ENCODE data around the gene ANKRD24. TPM values are rescaled to one million over a fixed set of nuclear protein-coding genes. Genes with fewer than 3 reads are reported as not detected.
"Not testable (repeated sequence)": the region's sequence is repeated elsewhere in the genome, so short reads cannot be mapped to it uniquely, and the experiment has no call there.

ANKRD24 gene
- polyA plus RNA-seq, 4 donors = 0.95 to 1.8 (median 1.4) TPM

GRCh38 chr19:4196587-4197148, 14.2 kb downstream of the ANKRD24 start:
- no peak for DNase-seq (ENCODE audit: low read depth in 4 of 4, low spot score in 2 of 4)

- DNase-seq (ENCODE audit: low read depth in 4 of 4, low spot score in 2 of 4) = no peak
These were observed 14.7 kb downstream of the ANKRD24 start for GRCh38 chr19:4197228-4197624.

GRCh38 chr19:4197625-4198466, 15.4 kb downstream of the ANKRD24 start:
- no peak for DNase-seq (ENCODE audit: low read depth in 4 of 4, low spot score in 2 of 4)

- no peak for DNase-seq (ENCODE audit: low read depth in 4 of 4, low spot score in 2 of 4)
These were observed 16.1 kb downstream of the ANKRD24 start for GRCh38 chr19:4198467-4199126.

GRCh38 chr19:4199699-4200293, 17.3 kb downstream of the ANKRD24 start:
- no peak for DNase-seq (ENCODE audit: low read depth in 4 of 4, low spot score in 2 of 4)

- no peak for DNase-seq (ENCODE audit: low read depth in 4 of 4, low spot score in 2 of 4)
These were observed 18.6 kb downstream of the ANKRD24 start for GRCh38 chr19:4200940-4201542.

GRCh38 chr19:4201798-4202197, 19.3 kb downstream of the ANKRD24 start:
- no peak for DNase-seq (ENCODE audit: low read depth in 4 of 4, low spot score in 2 of 4)

- DNase-seq (ENCODE audit: low read depth in 4 of 4, low spot score in 2 of 4) = no peak
These were observed 24.5 kb downstream of the ANKRD24 start for GRCh38 chr19:4206818-4207484.

GRCh38 chr19:4208385-4209094, 26.1 kb downstream of the ANKRD24 start:
- DNase-seq (ENCODE audit: low read depth in 4 of 4, low spot score in 2 of 4) = no peak

- DNase-seq (ENCODE audit: low read depth in 4 of 4, low spot score in 2 of 4) = no peak
These were observed 27.8 kb downstream of the ANKRD24 start for GRCh38 chr19:4210166-4210731.

GRCh38 chr19:4213116-4213515, 30.6 kb downstream of the ANKRD24 start:
- DNase-seq (ENCODE audit: low read depth in 4 of 4, low spot score in 2 of 4) = no peak

GRCh38 chr19:4215807-4216206, 33.3 kb downstream of the ANKRD24 start:
- no peak for DNase-seq (ENCODE audit: low read depth in 4 of 4, low spot score in 2 of 4)

- DNase-seq (ENCODE audit: low read depth in 4 of 4, low spot score in 2 of 4) = no peak
These were observed 34.4 kb downstream of the ANKRD24 start for GRCh38 chr19:4216846-4217245.

- DNase-seq (ENCODE audit: low read depth in 4 of 4, low spot score in 2 of 4) = no peak
These were observed 35.2 kb downstream of the ANKRD24 start for GRCh38 chr19:4217429-4218264.

GRCh38 chr19:4218523-4218922, 36.0 kb downstream of the ANKRD24 start:
- not testable (repeated sequence) for DNase-seq (ENCODE audit: low read depth in 4 of 4, low spot score in 2 of 4)

- DNase-seq (ENCODE audit: low read depth in 4 of 4, low spot score in 2 of 4) = no peak
These were observed 37.7 kb downstream of the ANKRD24 start for GRCh38 chr19:4220188-4220587.

- DNase-seq (ENCODE audit: low read depth in 4 of 4, low spot score in 2 of 4) = no peak
These were observed 42.0 kb downstream of the ANKRD24 start for GRCh38 chr19:4224470-4224869.

- DNase-seq (ENCODE audit: low read depth in 4 of 4, low spot score in 2 of 4) = no peak
These were observed 43.4 kb downstream of the ANKRD24 start for GRCh38 chr19:4225885-4226284.

GRCh38 chr19:4227771-4228170, 45.3 kb downstream of the ANKRD24 start:
- no peak for DNase-seq (ENCODE audit: low read depth in 4 of 4, low spot score in 2 of 4)

Data from left renal cortex interstitium (tissue), 4 donors.